ENCODE measurements around the gene UBR2. TPM values are rescaled to one million over a fixed set of nuclear protein-coding genes. Genes with fewer than 3 reads are reported as not detected.
A peak's percentile ranks its signal among the peaks of the same experiment; 100 is the strongest.
"Not testable (repeated sequence)": the region's sequence is repeated elsewhere in the genome, so short reads cannot be mapped to it uniquely, and the experiment has no call there.

The UBR2 gene
- total RNA-seq, 1 donor from 2014 or later = 17.8 TPM

- intact Hi-C loops (cut with DNase I) = loop anchor here (2.0 kb wide), 1 partner anchor 32 kb away; no protein-coding TSS in a partner anchor
- DNase-seq (ENCODE audit: low spot score in 2 of 2) = no peak
- TF ChIP-seq, protein P1, sequence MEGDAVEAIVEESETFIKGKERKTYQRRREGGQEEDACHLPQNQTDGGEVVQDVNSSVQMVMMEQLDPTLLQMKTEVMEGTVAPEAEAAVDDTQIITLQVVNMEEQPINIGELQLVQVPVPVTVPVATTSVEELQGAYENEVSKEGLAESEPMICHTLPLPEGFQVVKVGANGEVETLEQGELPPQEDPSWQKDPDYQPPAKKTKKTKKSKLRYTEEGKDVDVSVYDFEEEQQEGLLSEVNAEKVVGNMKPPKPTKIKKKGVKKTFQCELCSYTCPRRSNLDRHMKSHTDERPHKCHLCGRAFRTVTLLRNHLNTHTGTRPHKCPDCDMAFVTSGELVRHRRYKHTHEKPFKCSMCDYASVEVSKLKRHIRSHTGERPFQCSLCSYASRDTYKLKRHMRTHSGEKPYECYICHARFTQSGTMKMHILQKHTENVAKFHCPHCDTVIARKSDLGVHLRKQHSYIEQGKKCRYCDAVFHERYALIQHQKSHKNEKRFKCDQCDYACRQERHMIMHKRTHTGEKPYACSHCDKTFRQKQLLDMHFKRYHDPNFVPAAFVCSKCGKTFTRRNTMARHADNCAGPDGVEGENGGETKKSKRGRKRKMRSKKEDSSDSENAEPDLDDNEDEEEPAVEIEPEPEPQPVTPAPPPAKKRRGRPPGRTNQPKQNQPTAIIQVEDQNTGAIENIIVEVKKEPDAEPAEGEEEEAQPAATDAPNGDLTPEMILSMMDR (IDR thresholded peaks at IDR 0.05) = no peak
- H3K27me3 ChIP-seq = no peaks in the 10 kb centered on the region
- no peak overlapping the region for H3K4me3 ChIP-seq
- peaks cover 0 to 23% of the 10 kb centered on the region in 2 donors for H3K36me3 ChIP-seq
- H3K27ac ChIP-seq = peak overlapping the region; percentile 65 to 74
- no peaks in the 10 kb centered on the region for H3K9me3 ChIP-seq
- peaks cover 10 to 38% of the 10 kb centered on the region in 2 donors for H3K4me1 ChIP-seq
Measured at GRCh38 chr6:42694586-42694985, 130.8 kb downstream of the UBR2 start.

- intact Hi-C loops (cut with DNase I) = no loop called here
- Histone ChIP-seq H3K27me3 (no peaks in the 10 kb centered on the region), H3K4me3 (no peak overlapping the region), H3K4me1 (peaks cover 5 to 32% of the 10 kb centered on the region in 2 donors), H3K9me3 (no peaks in the 10 kb centered on the region), H3K27ac (peak overlapping the region; percentile 33 to 59), H3K36me3 (peaks cover 0 to 4% of the 10 kb centered on the region in 2 donors)
- TF ChIP-seq, protein P1 (IDR thresholded peaks at IDR 0.05) = no peak
- no peak for DNase-seq (ENCODE audit: low spot score in 2 of 2)
Measured at GRCh38 chr6:42696526-42697267, 132.9 kb downstream of the UBR2 start.

DNA sequence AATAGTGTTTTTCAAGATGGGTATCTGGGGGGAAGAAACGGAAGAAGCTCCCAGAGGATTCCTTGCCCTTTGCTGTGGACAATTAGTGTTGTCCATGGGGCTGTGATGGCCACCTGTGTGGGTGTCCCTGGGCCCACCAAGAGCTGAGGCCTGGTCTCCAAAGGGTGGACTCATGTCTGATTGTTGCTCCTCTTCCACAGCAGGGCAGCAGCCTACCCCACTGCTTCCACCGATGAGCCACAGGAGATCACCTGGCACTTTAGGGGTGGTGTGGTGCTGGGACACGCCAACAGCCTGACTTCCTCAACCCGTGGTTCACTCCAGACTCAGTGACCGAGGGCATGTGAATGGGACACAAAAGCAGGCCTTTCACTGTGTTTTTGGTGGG lies 133.4 kb downstream of the UBR2 start:
- intact Hi-C loops (cut with DNase I) = no loop called here
- Histone ChIP-seq H3K4me1 (peaks cover 5 to 27% of the 10 kb centered on the region in 2 donors), H3K4me3 (no peak overlapping the region), H3K9me3 (no peaks in the 10 kb centered on the region), H3K27me3 (no peaks in the 10 kb centered on the region), H3K36me3 (peaks cover 0 to 4% of the 10 kb centered on the region in 2 donors), H3K27ac (peak overlapping the region; percentile 33 to 59)
- TF ChIP-seq, protein P1 (IDR thresholded peaks at IDR 0.05) = no peak
- no peak for DNase-seq (ENCODE audit: low spot score in 2 of 2)

DNA sequence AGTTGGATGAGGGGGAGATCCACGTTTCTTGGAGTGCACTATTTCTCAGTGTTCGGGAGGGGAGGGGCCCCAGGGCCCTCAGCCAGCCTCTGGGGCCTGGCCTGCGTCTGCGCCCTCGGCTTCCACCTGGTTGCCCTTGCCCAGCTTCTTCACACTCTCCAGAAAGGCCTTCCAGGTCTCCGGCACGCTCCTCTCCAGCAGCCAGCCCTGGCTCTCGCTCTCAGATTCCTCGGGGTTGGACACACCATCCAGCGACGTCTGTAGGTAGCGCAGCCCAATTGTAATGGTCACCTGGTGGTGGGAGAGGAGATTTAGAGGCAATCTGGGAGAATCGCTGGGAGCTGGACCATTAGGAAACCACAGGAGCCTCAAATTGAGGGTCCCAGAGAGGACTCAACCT lies 134.4 kb downstream of the UBR2 start:
- Histone ChIP-seq H3K36me3 (peaks cover 0 to 4% of the 10 kb centered on the region in 2 donors), H3K4me3 (no peak overlapping the region), H3K27me3 (no peaks in the 10 kb centered on the region), H3K4me1 (peaks cover 5 to 19% of the 10 kb centered on the region in 2 donors), H3K27ac (no peak overlapping the region), H3K9me3 (no peaks in the 10 kb centered on the region)
- TF ChIP-seq, protein P1 (IDR thresholded peaks at IDR 0.05) = no peak
- intact Hi-C loops (cut with DNase I) = no loop called here
- no peak for DNase-seq (ENCODE audit: low spot score in 2 of 2)

DNA sequence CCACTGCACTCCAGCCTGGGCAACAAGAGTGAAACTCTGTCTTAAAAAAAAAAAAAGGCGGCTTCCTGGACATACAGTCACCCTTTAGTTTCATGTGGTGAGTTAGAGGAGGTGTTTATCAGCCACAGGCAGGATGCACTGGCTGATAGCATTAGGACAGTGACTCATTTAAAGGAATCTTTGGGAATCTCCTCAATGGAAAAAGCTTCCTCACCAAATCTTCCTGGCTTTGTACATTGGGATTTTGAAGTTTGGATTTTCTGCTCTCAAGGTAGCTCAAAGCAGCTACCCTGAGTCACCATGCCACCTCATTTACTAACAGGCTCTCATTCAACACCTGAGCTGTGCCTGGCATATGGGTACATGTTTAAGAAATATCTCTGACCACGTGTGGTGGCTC lies 138.4 kb downstream of the UBR2 start:
- H3K36me3 ChIP-seq = no peaks in the 10 kb centered on the region
- no peaks in the 10 kb centered on the region for H3K4me1 ChIP-seq
- H3K9me3 ChIP-seq = no peaks in the 10 kb centered on the region
- H3K27me3 ChIP-seq = no peaks in the 10 kb centered on the region
- DNase-seq (ENCODE audit: low spot score in 2 of 2) = no peak
- TF ChIP-seq, protein P1 (IDR thresholded peaks at IDR 0.05) = no peak
- no peak overlapping the region for H3K4me3 ChIP-seq
- intact Hi-C loops (cut with DNase I) = no loop called here
- no peak overlapping the region for H3K27ac ChIP-seq

DNA sequence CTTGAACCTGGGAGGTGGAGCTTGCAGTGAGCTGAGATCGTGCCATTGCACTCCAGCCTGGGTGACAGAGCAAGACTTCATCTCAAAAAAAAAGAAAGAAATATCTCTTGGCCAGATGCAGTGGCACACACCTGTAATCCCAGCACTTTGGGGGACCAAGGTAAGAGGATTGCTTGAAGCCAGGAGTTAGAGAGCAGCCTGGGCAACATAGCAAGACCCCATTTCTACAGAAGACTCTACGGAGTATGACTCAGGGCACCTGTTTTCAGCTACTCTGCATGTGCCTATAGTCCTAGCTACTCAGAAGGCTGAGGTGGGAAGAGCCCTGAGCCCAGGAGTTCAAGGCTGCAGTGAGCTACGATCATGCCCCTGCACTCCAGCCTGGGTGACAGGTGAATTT lies 139.0 kb downstream of the UBR2 start:
- H3K9me3 ChIP-seq; H3K27me3 ChIP-seq; DNase-seq (ENCODE audit: low spot score in 2 of 2); H3K4me1 ChIP-seq; H3K36me3 ChIP-seq; H3K4me3 ChIP-seq; intact Hi-C loops (cut with DNase I); H3K27ac ChIP-seq: not testable (repeated sequence)

Measured in ascending aorta (tissue), 2 donors.